ENCODE data around the gene CATSPER4.

DNA sequence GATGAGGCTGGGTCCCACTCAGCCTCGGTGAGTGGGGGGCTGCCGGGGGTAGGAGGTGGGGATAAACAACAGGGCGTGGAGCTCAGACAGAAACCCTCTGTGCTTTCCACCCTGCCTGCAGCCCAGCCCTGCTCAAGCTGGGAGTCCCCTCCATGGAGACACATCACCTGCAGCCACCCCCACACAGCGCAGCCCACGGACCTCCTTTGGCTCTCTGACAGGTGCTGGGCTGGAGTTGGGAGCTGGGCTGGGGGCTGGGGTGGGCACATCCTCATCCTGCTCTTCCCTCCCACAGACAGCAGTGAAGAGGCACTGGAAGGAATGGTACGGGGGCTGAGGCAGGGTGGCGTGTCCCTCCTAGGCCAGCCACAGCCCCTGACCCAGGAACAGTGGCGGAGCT is 1.9 kb upstream of the CATSPER4 start:
- TF ChIP-seq, protein P1, sequence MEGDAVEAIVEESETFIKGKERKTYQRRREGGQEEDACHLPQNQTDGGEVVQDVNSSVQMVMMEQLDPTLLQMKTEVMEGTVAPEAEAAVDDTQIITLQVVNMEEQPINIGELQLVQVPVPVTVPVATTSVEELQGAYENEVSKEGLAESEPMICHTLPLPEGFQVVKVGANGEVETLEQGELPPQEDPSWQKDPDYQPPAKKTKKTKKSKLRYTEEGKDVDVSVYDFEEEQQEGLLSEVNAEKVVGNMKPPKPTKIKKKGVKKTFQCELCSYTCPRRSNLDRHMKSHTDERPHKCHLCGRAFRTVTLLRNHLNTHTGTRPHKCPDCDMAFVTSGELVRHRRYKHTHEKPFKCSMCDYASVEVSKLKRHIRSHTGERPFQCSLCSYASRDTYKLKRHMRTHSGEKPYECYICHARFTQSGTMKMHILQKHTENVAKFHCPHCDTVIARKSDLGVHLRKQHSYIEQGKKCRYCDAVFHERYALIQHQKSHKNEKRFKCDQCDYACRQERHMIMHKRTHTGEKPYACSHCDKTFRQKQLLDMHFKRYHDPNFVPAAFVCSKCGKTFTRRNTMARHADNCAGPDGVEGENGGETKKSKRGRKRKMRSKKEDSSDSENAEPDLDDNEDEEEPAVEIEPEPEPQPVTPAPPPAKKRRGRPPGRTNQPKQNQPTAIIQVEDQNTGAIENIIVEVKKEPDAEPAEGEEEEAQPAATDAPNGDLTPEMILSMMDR (conservative IDR thresholded peaks at IDR 0.05; ENCODE audit: low read length), result no peak
- TF ChIP-seq EZH2phosphoT487 (IDR thresholded peaks at IDR 0.05; ENCODE audit: borderline replicate concordance), result no peak

Measured in Loucy (cell line).